Measurements from ENCODE around the gene FNDC1. TPM values are rescaled to one million over a fixed set of nuclear protein-coding genes. Genes with fewer than 3 reads are reported as not detected.
A peak's percentile ranks its signal among the peaks of the same experiment; 100 is the strongest.

Gene FNDC1
- total RNA-seq, 4 donors from 2014 or later = 0.30 to 1.3 TPM; not detected in 2

DNA sequence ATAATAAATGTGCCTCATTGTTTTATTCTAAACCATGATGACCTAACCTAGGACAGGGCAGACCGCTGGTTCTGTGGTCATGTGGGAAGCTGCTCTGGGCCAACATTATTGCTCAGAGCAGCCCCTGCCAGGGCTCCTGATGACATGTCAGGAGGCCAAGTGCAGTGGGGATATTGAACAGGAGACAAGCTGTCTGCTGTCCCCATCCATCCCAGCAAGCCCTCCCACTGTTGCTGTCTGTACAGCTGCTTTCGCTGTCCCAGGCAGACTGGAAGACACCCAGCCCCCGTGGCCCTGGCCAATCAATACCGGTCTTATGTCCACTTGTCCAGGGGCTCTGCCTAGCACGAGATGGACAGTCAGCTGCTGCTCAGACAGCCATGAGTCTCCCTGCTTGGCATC is 43.2 kb upstream of the FNDC1 start:
- DNase-seq (ENCODE audit: low spot score in 2 of 2) = peak in 1 of 2 donors; percentile 86
- intact Hi-C loops (cut with DNase I; ENCODE audit: low total_unique reads) = no loop called here
- no peak for TF ChIP-seq POLR2A (IDR thresholded peaks at IDR 0.05)
- TF ChIP-seq, protein P1, sequence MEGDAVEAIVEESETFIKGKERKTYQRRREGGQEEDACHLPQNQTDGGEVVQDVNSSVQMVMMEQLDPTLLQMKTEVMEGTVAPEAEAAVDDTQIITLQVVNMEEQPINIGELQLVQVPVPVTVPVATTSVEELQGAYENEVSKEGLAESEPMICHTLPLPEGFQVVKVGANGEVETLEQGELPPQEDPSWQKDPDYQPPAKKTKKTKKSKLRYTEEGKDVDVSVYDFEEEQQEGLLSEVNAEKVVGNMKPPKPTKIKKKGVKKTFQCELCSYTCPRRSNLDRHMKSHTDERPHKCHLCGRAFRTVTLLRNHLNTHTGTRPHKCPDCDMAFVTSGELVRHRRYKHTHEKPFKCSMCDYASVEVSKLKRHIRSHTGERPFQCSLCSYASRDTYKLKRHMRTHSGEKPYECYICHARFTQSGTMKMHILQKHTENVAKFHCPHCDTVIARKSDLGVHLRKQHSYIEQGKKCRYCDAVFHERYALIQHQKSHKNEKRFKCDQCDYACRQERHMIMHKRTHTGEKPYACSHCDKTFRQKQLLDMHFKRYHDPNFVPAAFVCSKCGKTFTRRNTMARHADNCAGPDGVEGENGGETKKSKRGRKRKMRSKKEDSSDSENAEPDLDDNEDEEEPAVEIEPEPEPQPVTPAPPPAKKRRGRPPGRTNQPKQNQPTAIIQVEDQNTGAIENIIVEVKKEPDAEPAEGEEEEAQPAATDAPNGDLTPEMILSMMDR (IDR thresholded peaks at IDR 0.05) = no peak
- 47 to 70% methylated on average over 5 of the region's 5 CpGs for WGBS, 2 donors
- no peak overlapping the region for H3K4me3 ChIP-seq (ENCODE audit: low read depth, poor library complexity, severe bottlenecking)

DNA sequence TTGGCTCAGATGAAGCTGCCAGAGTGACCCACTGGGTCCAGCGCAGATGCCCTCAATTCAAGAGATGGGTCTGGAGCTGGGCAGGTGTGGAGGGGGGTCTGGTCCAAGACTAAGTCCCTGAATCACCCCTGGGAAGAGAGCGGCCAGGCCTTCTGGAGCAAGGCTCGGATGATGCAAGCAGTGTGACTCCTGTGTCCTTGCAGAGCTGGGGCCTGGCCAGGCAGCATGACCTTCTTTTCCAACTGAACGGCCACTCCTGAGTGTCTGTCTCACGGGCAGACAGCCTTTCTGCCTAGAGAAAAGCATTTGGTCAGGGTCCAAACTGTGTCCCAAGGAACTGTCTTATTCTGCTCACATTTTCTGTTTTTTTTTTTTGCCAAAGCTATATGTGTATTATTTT is 42.6 kb upstream of the FNDC1 start:
- 73% methylated on average over 5 of the region's 5 CpGs for WGBS, 2 donors
- intact Hi-C loops (cut with DNase I; ENCODE audit: low total_unique reads) = no loop called here

DNA sequence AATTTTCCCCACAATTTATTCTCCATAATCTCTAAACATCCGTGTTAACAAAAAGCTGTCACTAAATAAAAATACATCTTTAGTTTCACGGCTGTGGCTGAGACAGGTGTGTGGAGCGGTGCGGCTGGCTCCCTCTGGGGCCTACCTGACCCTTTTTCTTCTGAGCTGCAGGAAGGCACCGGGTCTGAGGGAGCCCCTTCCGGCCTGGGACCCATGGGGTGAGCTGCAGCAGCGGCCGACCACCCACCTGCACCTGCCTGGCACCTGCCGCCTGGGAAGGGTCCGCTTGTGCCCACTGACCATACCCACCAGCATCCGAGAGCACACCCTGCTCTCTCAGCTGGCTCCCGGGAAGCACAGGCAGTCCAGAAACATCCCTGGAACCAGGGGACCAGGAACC is 41.5 kb upstream of the FNDC1 start:
- intact Hi-C loops (cut with DNase I; ENCODE audit: low total_unique reads) = no loop called here
- DNase-seq (ENCODE audit: low spot score in 2 of 2) = no peak
- H3K4me3 ChIP-seq (ENCODE audit: low read depth, poor library complexity, severe bottlenecking) = no peak overlapping the region
- WGBS, 2 donors = 92 to 94% methylated on average over 12 of the region's 12 CpGs
- no peak for TF ChIP-seq POLR2A (IDR thresholded peaks at IDR 0.05)
- TF ChIP-seq, protein P1 (IDR thresholded peaks at IDR 0.05) = no peak

More for the DNA sequence above, 42.6 kb upstream of the FNDC1 start:
- DNase-seq (ENCODE audit: low spot score in 2 of 2) = peak in 1 of 2 donors; percentile 54
- H3K4me3 ChIP-seq (ENCODE audit: low read depth, poor library complexity, severe bottlenecking) = no peak overlapping the region
- TF ChIP-seq, protein P1 (IDR thresholded peaks at IDR 0.05) = no peak
- TF ChIP-seq POLR2A (IDR thresholded peaks at IDR 0.05) = no peak

DNA sequence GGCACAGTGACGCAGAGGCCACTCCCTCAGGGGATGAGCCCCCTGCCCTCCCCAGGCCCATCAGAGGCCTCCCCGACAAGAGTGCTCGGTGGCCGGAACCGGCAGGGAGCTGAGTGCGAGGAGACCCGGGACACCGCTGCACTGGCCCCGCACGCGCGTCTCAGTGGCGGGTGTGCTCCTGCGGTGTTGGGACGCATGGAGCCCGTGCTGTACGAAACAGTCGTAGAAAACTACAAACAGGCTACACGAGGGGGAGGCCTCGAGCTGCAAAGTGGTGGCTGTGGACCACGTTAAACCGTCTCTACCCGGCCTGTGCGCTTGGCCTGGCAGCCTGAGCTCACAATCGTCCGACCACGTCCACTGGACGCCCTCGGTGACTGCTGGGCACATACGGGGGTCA is 40.2 kb upstream of the FNDC1 start:
- no peak overlapping the region for H3K4me3 ChIP-seq (ENCODE audit: low read depth, poor library complexity, severe bottlenecking)
- WGBS, 2 donors = 94 to 96% methylated on average over 28 to 29 of the region's 30 CpGs
- no peak for DNase-seq (ENCODE audit: low spot score in 2 of 2)

DNA sequence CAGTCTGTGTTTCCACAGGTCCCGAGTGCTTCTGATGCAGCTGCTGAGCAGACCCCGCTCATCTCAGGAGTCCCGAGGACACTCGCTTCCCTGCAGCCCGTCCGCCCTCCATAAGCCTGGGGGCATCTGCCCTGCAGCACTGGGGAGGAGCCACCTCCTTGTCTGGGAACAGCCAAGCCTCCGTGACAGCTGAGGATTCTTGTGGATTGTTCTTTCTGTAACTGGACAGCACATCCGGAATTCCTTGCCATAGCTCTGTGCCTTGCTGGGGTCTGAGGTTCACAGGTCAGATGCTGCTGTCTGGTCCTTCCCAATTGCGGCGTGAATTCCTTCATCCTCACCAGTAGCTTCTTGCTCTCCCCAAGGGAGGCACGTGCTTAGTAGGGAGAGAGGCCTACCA is 38.4 kb upstream of the FNDC1 start:
- no peak overlapping the region for H3K4me3 ChIP-seq (ENCODE audit: low read depth, poor library complexity, severe bottlenecking)
- 85 to 89% methylated on average over 8 to 11 of the region's 11 CpGs for WGBS, 2 donors
- intact Hi-C loops (cut with DNase I; ENCODE audit: low total_unique reads) = no loop called here
- DNase-seq (ENCODE audit: low spot score in 2 of 2) = no peak
- TF ChIP-seq, protein P1 (IDR thresholded peaks at IDR 0.05) = no peak
- no peak for TF ChIP-seq POLR2A (IDR thresholded peaks at IDR 0.05)

More for the DNA sequence above, 40.2 kb upstream of the FNDC1 start:
- intact Hi-C loops (cut with DNase I; ENCODE audit: low total_unique reads) = no loop called here
- TF ChIP-seq, protein P1 (IDR thresholded peaks at IDR 0.05) = no peak
- no peak for TF ChIP-seq POLR2A (IDR thresholded peaks at IDR 0.05)

DNA sequence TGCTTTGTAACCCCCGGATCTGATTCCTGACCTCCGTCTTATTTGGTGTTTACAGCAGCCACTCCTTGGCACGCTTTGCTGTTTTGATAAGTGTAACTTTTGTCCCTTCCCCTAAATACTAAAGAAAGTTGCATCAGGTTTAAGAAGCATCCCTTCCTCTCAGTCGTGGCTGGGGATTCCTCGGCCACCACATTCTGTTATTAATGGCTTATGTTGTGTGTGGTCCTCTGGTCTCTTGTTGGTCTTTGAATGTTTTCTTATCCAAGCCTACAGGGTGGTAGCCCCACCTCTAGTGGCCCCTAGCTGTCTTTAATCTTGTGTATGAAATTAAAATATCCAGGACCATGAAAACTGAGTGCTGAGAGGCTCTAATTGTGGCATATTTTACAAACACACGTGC is 37.5 kb upstream of the FNDC1 start:
- no peak overlapping the region for H3K4me3 ChIP-seq (ENCODE audit: low read depth, poor library complexity, severe bottlenecking)
- 88 to 90% methylated on average over 6 of the region's 6 CpGs for WGBS, 2 donors
- intact Hi-C loops (cut with DNase I; ENCODE audit: low total_unique reads) = no loop called here
- TF ChIP-seq POLR2A (IDR thresholded peaks at IDR 0.05) = no peak
- TF ChIP-seq, protein P1 (IDR thresholded peaks at IDR 0.05) = no peak
- no peak for DNase-seq (ENCODE audit: low spot score in 2 of 2)

Data from lower leg skin (tissue), 4 donors.